Spleen (tissue), 7 donors: ENCODE data around the gene AMOTL2.

Experiments used
- CTCF ChIP-seq, 11 experiments: fragments of 200-600 bp in 7 of 11; fragments of 450-650 bp in 4 of 11; sonication (generic) in 4 of 11; IDR thresholded peaks in 8 of 11; conservative IDR thresholded peaks in 3 of 11; 1 replicate in 7 of 11; 2 replicates in 4 of 11; pipeline versions ENCODE4 v1.4.0 to v1.8.0; 2016 to 2021; ENCODE audit warnings: antibody characterized with exemption in 11 of 11, inconsistent platforms in 4 of 11, mild to moderate bottlenecking in 1 of 11
- POLR2A ChIP-seq, 3 donors: fragments of 450-650 bp; IDR thresholded peaks; one replicate each; pipeline ENCODE4 v1.5.1; 2017; ENCODE audit warnings: antibody characterized with exemption in 3 of 3, mild to moderate bottlenecking in 1 of 3
- donor health status: DM: no; HTN: no; CAD: no; lungs with moderate emphysema.
- donor health status: DM: no; HTN: no; CAD: no.
- donor health status: DM: no; HTN: no; CAD: no.

GRCh38 chr3:134380249-134380648 is 6.0 kb upstream of the AMOTL2 start:
- TF ChIP-seq CTCF (IDR thresholded peaks at IDR 0.05 in 8 of 11, conservative IDR thresholded peaks at IDR 0.05 in 3 of 11) (no peak), POLR2A (IDR thresholded peaks at IDR 0.05) (no peak)
